Ovary (tissue), 3 donors: ENCODE data around the gene ADGRV1.

ENCODE experiments used
- EP300 ChIP-seq: sonication (generic); formaldehyde crosslinking; IDR thresholded peaks from one replicate; pipeline ENCODE4 v1.6.1; 2017; ENCODE audit warnings: antibody characterized with exemption
- POLR2A ChIP-seq: fragments of 450-650 bp; IDR thresholded peaks from one replicate; pipeline ENCODE4 v1.6.1; 2017; ENCODE audit warnings: antibody characterized with exemption, mild to moderate bottlenecking, moderate library complexity
- TF ChIP-seq, protein P1 (sequence below), 3 donors: fragments of 450-650 bp in 2 of 3; fragments of 200-600 bp in 1 of 3; IDR thresholded peaks; one replicate each; pipeline versions ENCODE4 v1.5.1 to v1.8.0; 2016 to 2022; ENCODE audit warnings: antibody characterized with exemption in 3 of 3, mild to moderate bottlenecking in 1 of 3
- donor health status: DM: no; HTN: no; CAD: no.

- TF ChIP-seq POLR2A (no peak), EP300 (no peak)
- TF ChIP-seq, protein P1, sequence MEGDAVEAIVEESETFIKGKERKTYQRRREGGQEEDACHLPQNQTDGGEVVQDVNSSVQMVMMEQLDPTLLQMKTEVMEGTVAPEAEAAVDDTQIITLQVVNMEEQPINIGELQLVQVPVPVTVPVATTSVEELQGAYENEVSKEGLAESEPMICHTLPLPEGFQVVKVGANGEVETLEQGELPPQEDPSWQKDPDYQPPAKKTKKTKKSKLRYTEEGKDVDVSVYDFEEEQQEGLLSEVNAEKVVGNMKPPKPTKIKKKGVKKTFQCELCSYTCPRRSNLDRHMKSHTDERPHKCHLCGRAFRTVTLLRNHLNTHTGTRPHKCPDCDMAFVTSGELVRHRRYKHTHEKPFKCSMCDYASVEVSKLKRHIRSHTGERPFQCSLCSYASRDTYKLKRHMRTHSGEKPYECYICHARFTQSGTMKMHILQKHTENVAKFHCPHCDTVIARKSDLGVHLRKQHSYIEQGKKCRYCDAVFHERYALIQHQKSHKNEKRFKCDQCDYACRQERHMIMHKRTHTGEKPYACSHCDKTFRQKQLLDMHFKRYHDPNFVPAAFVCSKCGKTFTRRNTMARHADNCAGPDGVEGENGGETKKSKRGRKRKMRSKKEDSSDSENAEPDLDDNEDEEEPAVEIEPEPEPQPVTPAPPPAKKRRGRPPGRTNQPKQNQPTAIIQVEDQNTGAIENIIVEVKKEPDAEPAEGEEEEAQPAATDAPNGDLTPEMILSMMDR (IDR thresholded peaks at IDR 0.05): no peak
Observed at GRCh38 chr5:91024206-91024605, 465.6 kb downstream of the ADGRV1 start.
